HepG2 (cell line): ENCODE results near the gene NOTUM. TPM values are rescaled to one million over a fixed set of nuclear protein-coding genes. Genes with fewer than 3 reads are reported as not detected.

ENCODE experiments used
- ATAC-seq: fragments of 200-7000 bp; cut with Tn5 transposase; 3 replicates; pipeline ENCODE4 v1.9.1; 2020; ENCODE audit warnings: mild to moderate bottlenecking, moderate library complexity
- BruUV-seq: library from RNA; stranded (reverse); fragments of 400-500 nt; replicated peaks from 2 replicates; lab custom pipeline; 2021; lab: Mats Ljungman, UMichigan
- CTCF ChIA-PET: fragments of 300-600 bp; formaldehyde crosslinking; extraction: SDS; loops from one replicate; lab custom pipeline; 2021; ENCODE audit warnings: low total read pairs, inconsistent platforms, low intra/inter-chr PET ratio; lab: Yijun Ruan, JAX
- POLR2A ChIA-PET: fragments of 350-600 bp; sonication (Branson Sonifier 250); formaldehyde crosslinking; loops from one replicate; lab custom pipeline; 2020; ENCODE audit warnings: antibody characterized with exemption, inconsistent platforms; lab: Yijun Ruan, JAX
- DNase-seq: peaks from one replicate; pipeline ENCODE4 v3.0.0-alpha.2; 2015; ENCODE audit warnings: low spot score
- FAIRE-seq: peaks from 3 replicates; lab custom pipeline; 2011; peaks lifted over from hg19 to GRCh38; lab: Jason Lieb, UNC
- H2AFZ ChIP-seq: one replicate; pipeline ENCODE4 v1.6.1; 2011; ENCODE audit warnings: low read length, inconsistent platforms
- H3K27ac ChIP-seq: fragments of 300-600 bp; 3 replicates; pipeline ENCODE4 v1.8.0; 2011; ENCODE audit warnings: mixed run types, mild to moderate bottlenecking, mixed read lengths, low read length, inconsistent platforms; ENCODE audit not compliant: insufficient read depth; ENCODE audit errors: extremely low read length
- H3K27me3 ChIP-seq, 2 experiments: fragments of 200-600 bp in 1 of 2; 2 replicates in 1 of 2; 3 replicates in 1 of 2; pipeline versions ENCODE4 v1.6.0 to v1.8.0; 2011; ENCODE audit warnings: low read length in 2 of 2, mild to moderate bottlenecking in 2 of 2, moderate library complexity in 2 of 2, inconsistent platforms in 1 of 2; ENCODE audit not compliant: insufficient read depth in 2 of 2, control insufficient read depth in 1 of 2
- H3K36me3 ChIP-seq, 2 experiments: fragments of 200-600 bp in 1 of 2; replicated peaks in 1 of 2; 2 replicates in 1 of 2; 3 replicates in 1 of 2; pipeline versions ENCODE4 v1.5.1 to v1.8.0; 2011; ENCODE audit warnings: low read length in 2 of 2, inconsistent platforms in 1 of 2; ENCODE audit not compliant: insufficient read depth in 2 of 2, control insufficient read depth in 1 of 2
- H3K4me1 ChIP-seq: 2 replicates; pipeline ENCODE4 v1.5.1; 2012; ENCODE audit warnings: low read length, inconsistent platforms; ENCODE audit not compliant: insufficient read depth
- H3K4me2 ChIP-seq: 2 replicates; pipeline ENCODE4 v1.6.0; 2011; ENCODE audit warnings: low read depth, low read length, inconsistent platforms
- H3K4me3 ChIP-seq, 3 experiments: fragments of 200-600 bp in 1 of 3; sonication (generic), shearing (Covaris generic) in 1 of 3; replicated peaks in 1 of 3; 2 replicates each; pipeline ENCODE4 v1.5.1; 2011 to 2016; ENCODE audit warnings: low read length in 3 of 3, inconsistent platforms in 2 of 3, low read depth in 2 of 3, mild to moderate bottlenecking in 2 of 3, control low read depth in 1 of 3, mixed read lengths in 1 of 3; ENCODE audit not compliant: insufficient read depth in 1 of 3
- H3K79me2 ChIP-seq: one replicate; pipeline ENCODE4 v1.6.1; 2011; ENCODE audit warnings: low read length, inconsistent platforms; ENCODE audit not compliant: insufficient read depth
- H3K9ac ChIP-seq: 2 replicates; pipeline ENCODE4 v1.6.0; 2011; ENCODE audit warnings: mild to moderate bottlenecking, low read depth, low read length, inconsistent platforms; ENCODE audit not compliant: insufficient read depth
- H3K9me3 ChIP-seq: 2 replicates; pipeline ENCODE4 v1.5.1; 2012; ENCODE audit warnings: mild to moderate bottlenecking, low read length
- H4K20me1 ChIP-seq: 2 replicates; pipeline ENCODE4 v1.6.0; 2011; ENCODE audit warnings: inconsistent platforms, mild to moderate bottlenecking, low read length, moderate library complexity; ENCODE audit not compliant: insufficient read depth
- HMGXB4 ChIP-seq, 2 experiments: sonication (generic) in 1 of 2; formaldehyde crosslinking in 1 of 2; IDR thresholded peaks; 2 replicates each; pipeline versions ENCODE4 v1.4.0 to v1.6.1; 2018 to 2020; ENCODE audit warnings: missing genetic modification reagents in 2 of 2, borderline replicate concordance in 1 of 2, low read depth in 1 of 2, mild to moderate bottlenecking in 1 of 2, missing biosample characterization in 1 of 2
- NFATC3 ChIP-seq: sonication (generic); formaldehyde crosslinking; IDR thresholded peaks from 2 replicates; pipeline ENCODE4 v1.5.1; 2020; ENCODE audit warnings: mild to moderate bottlenecking, missing genetic modification reagents
- ONECUT2 ChIP-seq: sonication (generic); formaldehyde crosslinking; IDR thresholded peaks from 2 replicates; pipeline ENCODE4 v1.4.0; 2020; ENCODE audit warnings: missing genetic modification reagents
- POLR2A ChIP-seq, 2 experiments: IDR thresholded peaks; 2 replicates each; pipeline ENCODE4 v1.6.1; 2011; ENCODE audit warnings: low read depth in 2 of 2, low read length in 2 of 2, mild to moderate bottlenecking in 1 of 2, moderate library complexity in 1 of 2; ENCODE audit not compliant: insufficient read depth in 1 of 2
- POLR2G ChIP-seq: fragments of 200-400 bp; formaldehyde crosslinking; IDR thresholded peaks from 2 replicates; pipeline ENCODE4 v1.6.1; 2018; ENCODE audit warnings: mild to moderate bottlenecking, low read depth, low read length, moderate library complexity
- RBM22 ChIP-seq: fragments of 200-400 bp; formaldehyde crosslinking; optimal IDR thresholded peaks from 2 replicates; pipeline ENCODE3; 2017; ENCODE audit warnings: mild to moderate bottlenecking, low read length, moderate library complexity
- RBM39 ChIP-seq: fragments of 200-400 bp; formaldehyde crosslinking; IDR thresholded peaks from one replicate; pipeline ENCODE4 v1.6.1; 2018; ENCODE audit warnings: antibody characterized with exemption, mild to moderate bottlenecking, low read depth, low read length; ENCODE audit not compliant: poor library complexity, severe bottlenecking
- SRSF1 ChIP-seq: fragments of 200-400 bp; formaldehyde crosslinking; optimal IDR thresholded peaks from 2 replicates; pipeline ENCODE3; 2017; ENCODE audit warnings: mild to moderate bottlenecking, low read depth, low read length, moderate library complexity
- TAF15 ChIP-seq: fragments of 200-400 bp; formaldehyde crosslinking; IDR thresholded peaks from one replicate; pipeline ENCODE4 v1.6.1; 2018; ENCODE audit warnings: mild to moderate bottlenecking, low read depth, low read length; ENCODE audit not compliant: poor library complexity, severe bottlenecking
- TCF7L2 ChIP-seq: IDR thresholded peaks from 2 replicates; pipeline ENCODE4 v1.6.1; 2011; ENCODE audit warnings: mild to moderate bottlenecking, low read depth, low read length, moderate library complexity
- ZBTB1 ChIP-seq: sonication (generic); formaldehyde crosslinking; IDR thresholded peaks from 2 replicates; pipeline ENCODE4 v1.4.0; 2020; ENCODE audit warnings: missing genetic modification reagents, borderline replicate concordance
- ZBTB25 ChIP-seq: IDR thresholded peaks from 2 replicates; pipeline ENCODE4 v1.6.1; 2018; ENCODE audit warnings: missing genetic modification reagents
- ZNF883 ChIP-seq: sonication (generic); formaldehyde crosslinking; IDR thresholded peaks from 2 replicates; pipeline ENCODE4 v1.5.1; 2020; ENCODE audit warnings: mild to moderate bottlenecking, missing genetic modification reagents; ENCODE audit errors: not compliant biosample characterization
- WGBS: methylation state at CpG from one replicate; pipeline ENCODE4 v1.1.6; 2017; ENCODE audit warnings: low lambda C conversion rate; 5-methylcytosine and 5-hydroxymethylcytosine counted together
- in situ Hi-C: cut with HindIII; loops from 2 replicates; pipeline ENCODE4 v1.10.0; 2017; ENCODE audit warnings: low pct_unique_long_range_greater_than_20kb; ENCODE audit not compliant: extremely low pct_ligation_motif_present
- intact Hi-C: fragments of 100-400 bp; cut with micrococcal nuclease; formaldehyde crosslinking; loops from one replicate; pipeline ENCODE4 v1.10.0; 2022; ENCODE audit not compliant: unreplicated experiment
- polyA plus RNA-seq, 8 experiments: library from polyadenylated mRNA; depleted of rRNA in 3 of 8; stranded (reverse) in 7 of 8; unstranded in 1 of 8; fragments of >200 nt; fragmentation: Illumina TruSeq in 4 of 8; extraction: Trizol in 4 of 8; gene quantifications; 2 replicates each; pipeline versions ENCODE4 v1.2.1 to v1.2.3, GENCODE V29; 2011 to 2016; ENCODE audit warnings: low read depth in 4 of 8, missing spikeins in 1 of 8, mixed read lengths in 1 of 8; ENCODE audit not compliant: insufficient read depth in 1 of 8
- total RNA-seq, 5 experiments: library from RNA; depleted of rRNA; stranded (reverse); fragments of >200 nt; fragmentation: Illumina TruSeq; extraction: Trizol; gene quantifications; 2 replicates each; pipeline ENCODE4 v1.2.3, GENCODE V29; 2016; ENCODE audit warnings: low read depth in 1 of 5

Gene NOTUM
- total and polyA plus RNA-seq, 2 of the 13 experiments (the other 11 are each of a cell fraction or from before 2014, with no cell fraction given): 150 to 160 TPM

- TF ChIP-seq TCF7L2 (no peak), ZBTB25 (CRISPR knock-in tag) (peak; percentile 46; the same call in 1 of the 2 replicates)
Measured at GRCh38 chr17:81961087-81961511, at the start of gene NOTUM (continued).

GRCh38 chr17:82009413-82009812 is 48.4 kb upstream of the NOTUM start:
- H3K9me3 ChIP-seq: no peaks in the 10 kb centered on the region
- ChIA-PET CTCF (no interaction called here), POLR2A (interaction anchor here (1.5 to 1.9 kb wide), 4 partner anchors 8 to 17 kb away, joined by 7 to 9 read pairs (median 8); no protein-coding TSS in a partner anchor)
- H3K9ac ChIP-seq: no peak overlapping the region
- no peak overlapping the region for H2AFZ ChIP-seq
- FAIRE-seq: no peak
- peaks cover 21% of the 10 kb centered on the region for H3K79me2 ChIP-seq
- intact Hi-C loops: no loop called here
- BruUV-seq: no TSS peak
- in situ Hi-C loops: no loop called here
- no peaks in the 10 kb centered on the region for H4K20me1 ChIP-seq
- peaks cover 43 to 66% of the 10 kb centered on the region in 2 experiments for H3K36me3 ChIP-seq
- WGBS: 91% methylated on average over 12 of the region's 15 CpGs
- H3K4me2 ChIP-seq: no peak overlapping the region
- TF ChIP-seq ZNF883 (peak; percentile 10), POLR2G (0 out of 2 replicates have a peak, but pooled peaks have one; percentile 3), NFATC3 (CRISPR knock-in tag) (no peak), RBM39 (peak; percentile 57), TAF15 (peak; percentile 38), ZBTB1 (CRISPR knock-in tag) (no peak), POLR2A (IDR thresholded peaks at IDR 0.05; ENCODE audit: insufficient read depth in 1 of 2, low read depth in 2 of 2, low read length in 2 of 2) (peak in 1 of 2 experiments; percentile 18; a peak in 1 of 4 replicates), RBM22 (peak; percentile 65), SRSF1 (peak; percentile 22), HMGXB4 (CRISPR knock-in tag; IDR thresholded peaks at IDR 0.05; ENCODE audit: borderline replicate concordance in 1 of 2, low read depth in 1 of 2) (no peak), ONECUT2 (CRISPR knock-in tag) (no peak)
- ATAC-seq: no peak
- no peak overlapping the region for H3K4me3 ChIP-seq
- no peak for DNase-seq
- no peaks in the 10 kb centered on the region for H3K27me3 ChIP-seq
- H3K27ac ChIP-seq: no peak overlapping the region
- peaks cover 72% of the 10 kb centered on the region for H3K4me1 ChIP-seq
